Stimulated activated CD4-positive, alpha-beta T cell treated with anti-CD3 and anti-CD28 coated beads, TNF-alpha, amount 100 ng/mL, for 4 hours (primary cell): ENCODE data around the gene PALLD.

Source experiments
- DNase-seq, 3 experiments: peaks; one replicate each; pipeline ENCODE4 v3.0.0-alpha.2; 2020; ENCODE audit warnings: low read depth in 3 of 3

PALLD gene

DNA sequence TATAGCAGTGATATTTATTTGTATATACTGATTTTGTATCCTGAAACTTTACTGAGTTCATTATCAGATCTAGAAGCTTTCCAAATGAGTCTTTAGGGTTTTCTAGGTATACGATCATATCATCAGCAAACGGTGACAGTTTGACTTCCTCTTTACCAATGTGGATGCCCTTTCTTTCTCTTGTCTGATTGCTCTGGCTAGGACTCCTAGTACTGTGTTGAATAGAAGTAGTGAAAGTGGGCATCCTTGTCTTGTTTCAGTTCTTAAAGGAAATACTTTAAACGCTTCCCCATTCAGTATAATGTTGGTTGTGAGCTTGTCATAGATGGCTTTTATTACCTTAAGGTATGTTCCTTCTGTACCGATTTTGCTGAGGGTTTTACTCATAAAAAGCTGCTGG lies 475.7 kb downstream of the PALLD start:
- DNase-seq, result no peak
